Natural killer cell (primary cell): Measurements from ENCODE around the gene ELMO1. TPM values are rescaled to one million over a fixed set of nuclear protein-coding genes. Genes with fewer than 3 reads are reported as not detected.

Experiments used
- ATAC-seq, 3 donors: fragments of 150-1000 bp in 2 of 3; fragments of 200-7000 bp in 1 of 3; cut with Tn5 transposase; 1 replicate in 1 of 3; 2 replicates in 2 of 3; pipeline ENCODE4 v1.10.0; 2021; ENCODE audit warnings: mild to moderate bottlenecking in 2 of 3, moderate library complexity in 2 of 3
- DNase-seq, 2 donors: peaks; one replicate each; pipeline versions ENCODE4 v3.0.0 to v3.0.0-alpha.2; 2013 to 2021; ENCODE audit warnings: mixed read lengths in 1 of 2
- H3K27ac ChIP-seq: one replicate; pipeline ENCODE4 v1.5.1; 2013; ENCODE audit warnings: mild to moderate bottlenecking, low read length
- H3K27me3 ChIP-seq: one replicate; pipeline ENCODE4 v1.6.1; 2013; ENCODE audit warnings: low read length; ENCODE audit not compliant: control insufficient read depth, insufficient read depth
- H3K36me3 ChIP-seq: one replicate; pipeline ENCODE4 v1.6.1; 2013; ENCODE audit warnings: low read length; ENCODE audit not compliant: control insufficient read depth, insufficient read depth
- H3K4me1 ChIP-seq: one replicate; pipeline ENCODE4 v1.6.1; 2013; ENCODE audit warnings: low read length; ENCODE audit not compliant: control insufficient read depth, insufficient read depth
- H3K4me3 ChIP-seq: one replicate; pipeline ENCODE4 v1.5.1; 2013; ENCODE audit warnings: low read length
- H3K9me3 ChIP-seq: one replicate; pipeline ENCODE4 v1.6.1; 2013; ENCODE audit warnings: low read length; ENCODE audit not compliant: control insufficient read depth, insufficient read depth
- H3K27ac Mint-ChIP-seq, 2 donors: one replicate each; pipeline ENCODE4 v1.8.0; 2022; ENCODE audit warnings: mild to moderate bottlenecking in 2 of 2, mixed read lengths in 2 of 2, moderate library complexity in 1 of 2
- H3K27me3 Mint-ChIP-seq, 2 donors: one replicate each; pipeline ENCODE4 v1.8.0; 2022; ENCODE audit warnings: low read depth in 2 of 2, mixed read lengths in 2 of 2
- H3K36me3 Mint-ChIP-seq: one replicate; pipeline ENCODE4 v1.8.0; 2022; ENCODE audit warnings: mixed read lengths
- H3K4me1 Mint-ChIP-seq, 2 donors: one replicate each; pipeline ENCODE4 v1.8.0; 2022; ENCODE audit warnings: mixed read lengths in 2 of 2
- H3K4me3 Mint-ChIP-seq: one replicate; pipeline ENCODE4 v1.8.0; 2022; ENCODE audit warnings: mild to moderate bottlenecking, moderate library complexity, mixed read lengths
- H3K9me3 Mint-ChIP-seq, 2 donors: one replicate each; pipeline ENCODE4 v1.8.0; 2022; ENCODE audit warnings: mixed read lengths in 2 of 2
- WGBS: methylation state at CpG from one replicate; pipeline ENCODE4 v1.1.7; 2013; ENCODE audit warnings: missing lambda C conversion rate; ENCODE audit not compliant: insufficient coverage; 5-methylcytosine and 5-hydroxymethylcytosine counted together
- intact Hi-C: fragments of 100-400 bp; cut with micrococcal nuclease; formaldehyde crosslinking; loops from one replicate; pipeline ENCODE4 v1.14.2; 2022
- total RNA-seq, 4 donors: library from RNA; stranded (reverse); fragments of 120-200 nt in 1 of 4; gene quantifications; one replicate each; pipeline versions ENCODE4 v1.2.3 to v1.2.4, GENCODE V29; 2013 to 2022
- TF ChIP-seq, protein P1 (sequence below): fragments of 200-600 bp; IDR thresholded peaks from one replicate; pipeline ENCODE4 v1.8.0; 2022; ENCODE audit warnings: antibody characterized with exemption

The ELMO1 gene
- total RNA-seq, 3 donors from 2014 or later (not counting 1 experiment from before 2014, with no cell fraction given) = 127 to 147 (median 130) TPM

DNA sequence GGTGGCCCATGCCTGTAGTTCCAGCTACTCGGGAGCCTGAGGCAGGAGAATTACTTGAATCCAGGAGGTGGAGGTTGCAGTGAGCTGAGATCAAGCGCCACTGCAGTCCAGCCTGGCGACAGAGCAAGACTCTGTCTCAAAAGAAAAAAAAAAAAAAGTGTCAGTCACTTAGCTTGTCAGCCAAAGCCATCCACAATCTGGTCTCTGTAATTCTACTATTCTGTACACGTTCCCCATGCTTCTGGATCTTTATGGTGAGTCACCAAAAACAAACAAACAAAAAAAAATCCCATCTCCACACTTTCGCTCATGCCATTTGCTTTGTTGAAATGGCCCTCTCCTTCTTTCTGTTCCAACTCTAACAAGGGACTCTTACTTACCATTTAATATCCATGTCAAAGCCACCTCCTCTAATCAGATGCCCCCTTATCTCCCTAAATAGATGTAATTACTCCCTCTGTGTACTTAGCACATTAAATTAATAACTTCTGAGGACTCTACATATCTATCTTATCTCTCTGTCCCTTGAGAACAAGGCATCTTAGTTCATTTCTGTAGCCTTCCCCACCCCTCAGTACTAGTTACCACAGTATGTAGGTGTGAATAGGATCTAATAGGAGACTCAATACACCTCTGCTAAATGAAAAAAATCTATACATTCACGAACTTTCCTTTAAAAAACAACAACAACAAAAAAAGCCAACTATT lies 128.4 kb downstream of the ELMO1 start:
- intact Hi-C loops = no loop called here
- H3K4me3 Mint-ChIP-seq = no peak overlapping the region
- ATAC-seq = no peak
- H3K36me3 Mint-ChIP-seq = no peaks in the 10 kb centered on the region
- DNase-seq = no peak
- Histone ChIP-seq H3K27me3 (no peaks in the 10 kb centered on the region), H3K4me1 (peaks cover 8% of the 10 kb centered on the region), H3K4me3 (no peak overlapping the region), H3K36me3 (no peaks in the 10 kb centered on the region), H3K9me3 (no peaks in the 10 kb centered on the region), H3K27ac (no peak overlapping the region)
- no peaks in the 10 kb centered on the region for H3K9me3 Mint-ChIP-seq
- WGBS = 87% methylated on average over 6 of the region's 6 CpGs
- TF ChIP-seq, protein P1, sequence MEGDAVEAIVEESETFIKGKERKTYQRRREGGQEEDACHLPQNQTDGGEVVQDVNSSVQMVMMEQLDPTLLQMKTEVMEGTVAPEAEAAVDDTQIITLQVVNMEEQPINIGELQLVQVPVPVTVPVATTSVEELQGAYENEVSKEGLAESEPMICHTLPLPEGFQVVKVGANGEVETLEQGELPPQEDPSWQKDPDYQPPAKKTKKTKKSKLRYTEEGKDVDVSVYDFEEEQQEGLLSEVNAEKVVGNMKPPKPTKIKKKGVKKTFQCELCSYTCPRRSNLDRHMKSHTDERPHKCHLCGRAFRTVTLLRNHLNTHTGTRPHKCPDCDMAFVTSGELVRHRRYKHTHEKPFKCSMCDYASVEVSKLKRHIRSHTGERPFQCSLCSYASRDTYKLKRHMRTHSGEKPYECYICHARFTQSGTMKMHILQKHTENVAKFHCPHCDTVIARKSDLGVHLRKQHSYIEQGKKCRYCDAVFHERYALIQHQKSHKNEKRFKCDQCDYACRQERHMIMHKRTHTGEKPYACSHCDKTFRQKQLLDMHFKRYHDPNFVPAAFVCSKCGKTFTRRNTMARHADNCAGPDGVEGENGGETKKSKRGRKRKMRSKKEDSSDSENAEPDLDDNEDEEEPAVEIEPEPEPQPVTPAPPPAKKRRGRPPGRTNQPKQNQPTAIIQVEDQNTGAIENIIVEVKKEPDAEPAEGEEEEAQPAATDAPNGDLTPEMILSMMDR = no peak
- H3K4me1 Mint-ChIP-seq = peaks cover 19 to 24% of the 10 kb centered on the region in 2 donors
- no peak overlapping the region for H3K27ac Mint-ChIP-seq
- H3K27me3 Mint-ChIP-seq = no peaks in the 10 kb centered on the region

DNA sequence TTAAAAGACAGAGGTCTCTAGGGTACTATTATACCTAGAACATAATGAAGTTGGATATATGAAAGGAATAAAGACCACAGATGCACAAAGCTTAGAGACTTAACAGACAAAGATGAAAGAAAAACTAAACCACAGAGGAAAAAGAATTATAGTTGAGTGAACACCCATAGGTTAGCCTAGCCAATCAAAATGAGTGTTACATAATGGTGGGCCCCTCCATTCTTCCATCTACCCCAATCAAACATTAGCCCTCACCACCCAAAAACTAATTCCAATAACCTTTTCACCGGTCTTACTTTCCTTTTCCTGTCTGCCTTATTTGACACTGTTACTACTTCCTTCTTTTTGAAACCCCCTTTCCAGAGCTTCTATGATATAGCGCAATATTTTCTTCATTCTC lies 130.1 kb downstream of the ELMO1 start:
- no peak overlapping the region for H3K4me3 ChIP-seq
- Mint-ChIP-seq H3K36me3 (no peaks in the 10 kb centered on the region), H3K27me3 (no peaks in the 10 kb centered on the region), H3K9me3 (no peaks in the 10 kb centered on the region), H3K4me1 (peaks cover 20 to 25% of the 10 kb centered on the region in 2 donors), H3K27ac (no peak overlapping the region), H3K4me3 (no peak overlapping the region)
- 54% methylated on average over 2 of the region's 2 CpGs for WGBS
- H3K27me3 ChIP-seq = no peaks in the 10 kb centered on the region
- TF ChIP-seq, protein P1 = no peak
- H3K36me3 ChIP-seq = no peaks in the 10 kb centered on the region
- peaks cover 8% of the 10 kb centered on the region for H3K4me1 ChIP-seq
- ATAC-seq (peak in 1 of 3 donors; percentile 12), DNase-seq (peak in 1 of 2 donors; percentile 54)
- H3K9me3 ChIP-seq = no peaks in the 10 kb centered on the region
- H3K27ac ChIP-seq = no peak overlapping the region
- intact Hi-C loops = no loop called here

DNA sequence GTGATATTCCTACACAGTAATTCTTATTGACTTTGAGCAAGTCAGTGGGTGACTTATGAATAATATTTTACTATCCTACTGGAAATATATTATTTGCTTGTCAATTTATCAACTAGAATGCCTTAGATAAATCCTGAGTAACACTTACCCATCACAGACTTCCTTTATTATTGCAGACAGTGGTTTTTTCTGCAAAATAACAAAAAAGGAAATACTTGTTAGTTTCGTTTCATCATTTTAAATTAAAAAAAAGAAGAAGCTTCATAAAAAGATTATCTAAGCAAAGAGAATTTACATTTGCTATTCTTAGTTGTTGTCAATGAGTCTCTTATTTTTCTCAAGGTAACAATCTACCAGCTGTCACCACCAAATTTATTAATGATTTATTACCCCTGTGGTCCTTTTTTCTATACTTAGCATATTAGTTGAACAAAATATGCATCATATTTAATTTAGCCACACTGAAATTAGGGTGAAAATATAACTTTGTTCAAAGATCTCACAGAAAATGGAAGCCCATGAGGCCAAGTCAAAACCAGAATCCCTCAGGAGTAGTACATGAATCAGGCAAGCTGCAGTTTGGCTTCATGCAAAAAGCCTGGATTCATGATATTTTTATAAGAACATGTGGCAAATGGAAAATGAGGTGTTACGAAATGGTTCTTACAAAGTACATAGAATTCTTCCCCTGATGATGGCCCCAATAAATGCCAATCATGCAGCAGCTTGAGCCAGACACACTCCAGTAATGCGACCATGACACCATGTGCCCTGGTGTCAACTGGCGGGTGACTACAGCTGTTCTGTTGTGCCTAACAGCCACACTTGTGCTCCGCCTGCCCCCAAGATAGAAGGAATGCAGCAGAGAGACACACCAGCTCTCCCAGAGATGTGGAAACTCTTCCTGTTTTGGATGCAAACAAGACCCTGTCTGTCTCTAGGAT lies 132.6 kb downstream of the ELMO1 start:
- Histone ChIP-seq H3K9me3 (no peaks in the 10 kb centered on the region), H3K27me3 (no peaks in the 10 kb centered on the region), H3K36me3 (no peaks in the 10 kb centered on the region), H3K27ac (peak overlapping the region; percentile 34), H3K4me1 (peaks cover 8% of the 10 kb centered on the region), H3K4me3 (no peak overlapping the region)
- intact Hi-C loops = no loop called here
- ATAC-seq (no peak), DNase-seq (no peak)
- Mint-ChIP-seq H3K4me3 (no peak overlapping the region), H3K4me1 (peaks cover 37 to 42% of the 10 kb centered on the region in 2 donors), H3K36me3 (no peaks in the 10 kb centered on the region), H3K9me3 (no peaks in the 10 kb centered on the region), H3K27me3 (no peaks in the 10 kb centered on the region), H3K27ac (no peak overlapping the region)
- TF ChIP-seq, protein P1 = no peak
- 93% methylated on average over 4 of the region's 5 CpGs for WGBS
